Measurements from ENCODE around the gene GPSM3. TPM values are rescaled to one million over a fixed set of nuclear protein-coding genes. Genes with fewer than 3 reads are reported as not detected.
"Not testable (repeated sequence)": the region's sequence is repeated elsewhere in the genome, so short reads cannot be mapped to it uniquely, and the experiment has no call there.

The GPSM3 gene
- total RNA-seq, 1 donor: 131 TPM

DNA sequence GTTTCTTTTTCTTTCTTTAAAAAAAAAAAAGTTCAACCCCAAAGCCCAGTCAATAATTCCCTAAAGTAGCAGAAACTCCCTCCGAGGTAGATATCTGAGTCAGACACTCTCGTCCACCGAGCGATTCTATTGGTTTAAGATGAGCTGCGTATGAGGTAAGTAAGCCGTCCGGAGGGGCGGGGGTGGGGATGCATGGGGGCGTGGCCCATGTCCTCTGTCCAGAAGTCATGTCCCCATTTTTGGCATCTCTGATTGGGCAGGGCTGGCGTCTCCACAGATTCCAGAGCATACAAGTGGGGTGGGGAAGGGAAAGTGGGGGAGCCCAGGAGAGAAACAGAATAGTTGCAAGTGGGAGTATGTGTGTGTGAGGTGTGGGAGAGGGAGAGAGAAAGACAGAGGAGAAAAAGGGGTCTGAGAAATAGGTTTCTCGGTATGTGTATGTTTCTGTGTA lies 6.7 kb downstream of the GPSM3 start:
- H3K4me3 ChIP-seq (ENCODE audit: low read length); H3K9me3 ChIP-seq (ENCODE audit: low read depth, low read length): not testable (repeated sequence)
- H3K4me1 ChIP-seq (ENCODE audit: insufficient read depth, low read length): peaks cover 49% of the 10 kb centered on the region

DNA sequence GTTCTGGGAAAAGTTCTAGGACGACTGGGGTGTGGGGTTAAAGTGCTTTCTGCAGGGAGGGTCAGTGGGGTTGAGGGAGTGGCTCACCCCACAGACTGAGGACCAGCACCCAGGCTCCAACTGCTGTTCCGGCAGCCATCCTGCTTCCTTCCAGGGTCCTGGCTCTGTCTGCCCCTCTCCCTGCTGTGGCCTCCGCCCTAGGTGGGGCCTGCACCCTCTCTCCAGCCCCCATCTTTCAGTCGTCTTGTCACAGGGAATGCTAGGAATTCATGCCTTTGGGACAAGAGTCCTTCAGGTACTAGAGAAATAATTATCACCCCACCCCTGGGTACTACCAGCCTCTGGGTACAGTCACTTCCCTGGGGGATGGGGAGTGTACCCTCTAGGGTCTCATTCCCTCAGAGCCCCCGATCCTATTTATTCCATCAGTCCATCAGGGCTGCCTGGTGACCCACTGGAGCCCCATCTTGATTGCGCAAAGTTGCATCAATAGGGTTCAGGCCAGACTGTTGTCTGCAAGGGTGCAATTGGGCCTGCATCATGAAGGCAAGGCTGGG lies 8.3 kb downstream of the GPSM3 start, which contains the start of gene AGER:
TSS of gene AGER (minus strand) at position 170 of the 557 bp plus-strand sequence. CDS start at position 139, 31 bp downstream.
- H3K4me3 ChIP-seq (ENCODE audit: low read length): no peak within 1 kb of the TSS
- no peaks in the 10 kb centered on the region for H3K9me3 ChIP-seq (ENCODE audit: low read depth, low read length)
- H3K27me3 ChIP-seq (ENCODE audit: insufficient read depth, low read length): no peaks in the 10 kb centered on the region
- peaks cover 54% of the 10 kb centered on the region for H3K4me1 ChIP-seq (ENCODE audit: insufficient read depth, low read length)

More for the DNA sequence above, 6.7 kb downstream of the GPSM3 start:
- not testable (repeated sequence) for H3K27me3 ChIP-seq (ENCODE audit: insufficient read depth, low read length)

DNA sequence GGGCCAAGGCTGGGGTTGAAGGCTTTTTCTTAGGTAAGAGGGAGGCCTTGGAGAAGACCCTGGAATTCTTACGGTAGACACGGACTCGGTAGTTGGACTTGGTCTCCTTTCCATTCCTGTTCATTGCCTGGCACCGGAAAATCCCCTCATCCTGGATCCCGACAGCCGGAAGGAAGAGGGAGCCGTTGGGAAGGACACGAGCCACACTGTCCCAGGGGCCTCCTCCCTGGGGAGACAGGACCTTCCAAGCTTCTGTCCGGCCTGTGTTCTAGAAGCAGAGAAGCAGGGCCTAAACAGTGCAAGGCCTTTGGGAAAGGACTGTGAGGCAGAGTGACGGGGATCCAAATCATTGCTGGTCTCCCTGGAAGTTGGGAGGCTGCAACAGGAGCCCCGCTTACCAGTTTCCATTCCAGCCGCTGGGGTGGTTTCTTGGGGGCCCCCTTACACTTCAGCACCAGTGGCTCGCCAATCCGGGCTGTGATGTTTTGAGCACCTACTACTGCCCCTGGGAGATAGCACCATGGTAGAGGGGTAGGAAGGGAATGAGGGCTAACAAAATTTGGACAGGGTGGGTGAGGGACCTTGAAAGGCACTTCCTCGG lies 8.9 kb downstream of the GPSM3 start:
- no peaks in the 10 kb centered on the region for H3K27me3 ChIP-seq (ENCODE audit: insufficient read depth, low read length)
- no peak overlapping the region for H3K4me3 ChIP-seq (ENCODE audit: low read length)
- peaks cover 54% of the 10 kb centered on the region for H3K4me1 ChIP-seq (ENCODE audit: insufficient read depth, low read length)
- H3K9me3 ChIP-seq (ENCODE audit: low read depth, low read length): no peaks in the 10 kb centered on the region

DNA sequence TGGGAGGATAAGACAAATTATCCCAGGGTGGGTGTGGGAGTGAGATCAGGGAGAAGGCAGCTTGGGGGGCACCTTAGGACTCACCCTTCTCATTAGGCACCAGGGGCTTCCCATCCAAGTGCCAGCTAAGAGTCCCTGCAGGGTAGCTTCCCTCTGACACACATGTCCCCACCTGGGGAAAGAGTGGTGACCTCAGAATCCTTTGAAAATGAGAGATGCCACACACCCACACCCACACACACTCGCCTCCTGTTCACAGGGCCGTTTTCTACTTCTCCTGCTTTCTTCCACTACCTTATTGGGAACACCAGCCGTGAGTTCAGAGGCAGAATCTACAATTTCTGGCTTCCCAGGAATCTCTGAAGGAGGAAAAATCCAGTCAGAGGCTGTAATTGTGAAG lies 9.4 kb downstream of the GPSM3 start:
- H3K9me3 ChIP-seq (ENCODE audit: low read depth, low read length): no peaks in the 10 kb centered on the region
- no peak overlapping the region for H3K4me3 ChIP-seq (ENCODE audit: low read length)
- peaks cover 50% of the 10 kb centered on the region for H3K4me1 ChIP-seq (ENCODE audit: insufficient read depth, low read length)
- H3K27me3 ChIP-seq (ENCODE audit: insufficient read depth, low read length): no peaks in the 10 kb centered on the region

DNA sequence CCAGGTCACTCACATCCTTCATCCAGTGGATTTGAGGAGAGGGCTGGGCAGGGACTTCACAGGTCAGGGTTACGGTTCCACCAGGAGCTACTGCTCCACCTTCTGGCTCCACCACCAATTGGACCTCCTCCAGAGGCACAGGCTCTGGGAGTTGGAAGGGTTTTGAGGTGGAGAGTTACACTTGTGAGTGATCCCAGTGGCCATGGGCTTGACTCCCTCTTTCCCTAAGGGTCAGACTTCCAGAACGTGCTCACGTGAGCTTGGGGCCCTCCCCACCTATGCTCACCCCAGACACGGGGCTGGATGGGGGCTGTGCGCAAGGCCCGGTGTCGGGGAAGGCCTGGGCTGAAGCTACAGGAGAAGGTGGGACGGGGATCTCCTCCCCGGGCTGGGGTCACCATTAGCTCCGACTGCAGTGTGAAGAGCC lies 9.9 kb downstream of the GPSM3 start:
- Histone ChIP-seq H3K4me1 (ENCODE audit: insufficient read depth, low read length) (peaks cover 47% of the 10 kb centered on the region), H3K27me3 (ENCODE audit: insufficient read depth, low read length) (no peaks in the 10 kb centered on the region), H3K4me3 (ENCODE audit: low read length) (no peak overlapping the region), H3K9me3 (ENCODE audit: low read depth, low read length) (no peaks in the 10 kb centered on the region)

DNA sequence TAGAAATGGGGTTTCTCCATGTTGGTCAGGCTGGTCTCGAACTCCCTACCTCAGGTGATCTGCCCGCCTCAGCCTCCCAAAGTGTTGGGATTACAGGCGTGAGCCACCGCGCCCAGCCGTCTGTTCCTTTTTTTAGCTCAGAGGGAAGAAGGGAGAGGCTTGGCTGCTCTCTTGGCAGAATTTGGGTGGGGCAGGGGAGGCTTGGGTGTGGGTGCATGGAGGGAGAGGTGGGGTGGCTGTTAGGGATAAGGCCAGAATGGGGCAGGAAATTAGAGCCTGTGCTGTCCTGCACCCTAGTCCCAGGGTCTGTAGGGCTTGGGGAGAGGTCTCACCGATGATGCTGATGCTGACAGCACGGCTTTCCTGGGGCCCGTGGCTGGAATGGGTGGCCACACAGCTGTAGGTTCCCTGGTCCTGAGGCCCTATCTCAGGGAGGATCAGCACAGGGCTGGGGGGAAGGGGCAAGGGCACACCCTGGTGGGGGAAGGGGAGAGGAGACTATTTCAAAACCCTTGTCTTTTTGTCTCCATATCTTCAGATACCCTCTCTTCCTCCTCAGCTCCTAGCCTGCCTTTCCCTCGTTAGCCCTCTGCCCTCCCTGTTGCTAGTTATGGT lies 10.4 kb downstream of the GPSM3 start:
- Histone ChIP-seq H3K4me1 (ENCODE audit: insufficient read depth, low read length) (peaks cover 47% of the 10 kb centered on the region), H3K4me3 (ENCODE audit: low read length) (no peak overlapping the region), H3K9me3 (ENCODE audit: low read depth, low read length) (no peaks in the 10 kb centered on the region), H3K27me3 (ENCODE audit: insufficient read depth, low read length) (no peaks in the 10 kb centered on the region)

DNA sequence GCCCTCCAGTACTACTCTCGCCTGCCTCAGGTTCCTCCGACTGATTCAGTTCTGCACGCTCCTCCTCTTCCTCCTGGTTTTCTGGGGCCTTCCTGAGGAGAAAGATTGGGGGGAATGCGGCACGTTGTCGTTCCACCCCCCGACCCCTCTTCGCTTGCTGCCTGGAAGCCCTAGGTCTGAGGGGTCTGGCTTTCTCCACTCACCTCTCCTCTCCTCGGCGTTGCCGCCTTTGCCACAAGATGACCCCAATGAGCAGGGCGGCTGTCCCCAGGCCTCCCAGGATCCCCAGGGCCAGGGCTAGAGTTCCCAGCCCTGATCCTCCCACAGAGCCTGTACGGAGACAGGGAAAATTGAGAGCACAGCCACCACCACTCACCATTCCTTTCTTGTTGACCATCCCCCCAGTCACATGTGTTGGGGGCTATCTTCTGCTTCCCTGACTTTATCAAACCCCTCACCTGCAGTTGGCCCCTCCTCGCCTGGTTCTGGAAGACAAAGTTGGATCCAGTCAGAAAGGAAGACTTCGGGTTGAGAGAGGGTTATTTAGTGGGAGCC lies 11.2 kb downstream of the GPSM3 start:
- H3K27me3 ChIP-seq (ENCODE audit: insufficient read depth, low read length): no peaks in the 10 kb centered on the region
- H3K4me1 ChIP-seq (ENCODE audit: insufficient read depth, low read length): peaks cover 47% of the 10 kb centered on the region
- H3K4me3 ChIP-seq (ENCODE audit: low read length): no peak overlapping the region
- H3K9me3 ChIP-seq (ENCODE audit: low read depth, low read length): no peaks in the 10 kb centered on the region

DNA sequence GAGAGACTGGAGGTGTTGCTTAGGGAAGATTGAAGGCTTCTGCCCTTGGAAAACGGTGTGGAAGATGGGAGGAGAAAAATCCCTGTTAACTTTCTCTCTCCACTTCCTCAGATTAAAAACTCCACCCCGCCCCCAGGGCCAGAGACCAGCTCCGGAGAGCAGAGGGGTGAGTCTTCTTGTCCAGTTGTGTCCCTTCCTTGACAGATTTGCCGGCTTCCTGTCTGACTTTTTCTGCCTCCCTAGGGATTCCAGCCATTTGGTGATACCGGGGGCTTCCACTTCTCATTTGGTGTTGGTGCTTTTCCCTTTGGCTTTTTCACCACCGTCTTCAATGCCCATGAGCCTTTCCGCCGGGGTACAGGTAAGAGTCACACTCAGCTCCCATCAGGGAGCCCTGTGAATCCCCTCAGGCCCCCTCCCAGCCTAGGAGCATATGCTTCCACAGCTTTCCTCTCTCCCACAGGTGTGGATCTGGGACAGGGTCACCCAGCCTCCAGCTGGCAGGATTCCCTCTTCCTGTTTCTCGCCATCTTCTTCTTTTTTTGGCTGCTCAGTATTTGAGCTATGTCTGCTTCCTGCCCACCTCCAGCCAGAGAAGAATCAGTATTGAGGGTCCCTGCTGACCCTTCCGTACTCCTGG lies 12.6 kb downstream of the GPSM3 start:
- Histone ChIP-seq H3K27me3 (ENCODE audit: insufficient read depth, low read length) (no peaks in the 10 kb centered on the region), H3K9me3 (ENCODE audit: low read depth, low read length) (no peaks in the 10 kb centered on the region), H3K4me3 (ENCODE audit: low read length) (no peak overlapping the region), H3K4me1 (ENCODE audit: insufficient read depth, low read length) (peaks cover 51% of the 10 kb centered on the region)

DNA sequence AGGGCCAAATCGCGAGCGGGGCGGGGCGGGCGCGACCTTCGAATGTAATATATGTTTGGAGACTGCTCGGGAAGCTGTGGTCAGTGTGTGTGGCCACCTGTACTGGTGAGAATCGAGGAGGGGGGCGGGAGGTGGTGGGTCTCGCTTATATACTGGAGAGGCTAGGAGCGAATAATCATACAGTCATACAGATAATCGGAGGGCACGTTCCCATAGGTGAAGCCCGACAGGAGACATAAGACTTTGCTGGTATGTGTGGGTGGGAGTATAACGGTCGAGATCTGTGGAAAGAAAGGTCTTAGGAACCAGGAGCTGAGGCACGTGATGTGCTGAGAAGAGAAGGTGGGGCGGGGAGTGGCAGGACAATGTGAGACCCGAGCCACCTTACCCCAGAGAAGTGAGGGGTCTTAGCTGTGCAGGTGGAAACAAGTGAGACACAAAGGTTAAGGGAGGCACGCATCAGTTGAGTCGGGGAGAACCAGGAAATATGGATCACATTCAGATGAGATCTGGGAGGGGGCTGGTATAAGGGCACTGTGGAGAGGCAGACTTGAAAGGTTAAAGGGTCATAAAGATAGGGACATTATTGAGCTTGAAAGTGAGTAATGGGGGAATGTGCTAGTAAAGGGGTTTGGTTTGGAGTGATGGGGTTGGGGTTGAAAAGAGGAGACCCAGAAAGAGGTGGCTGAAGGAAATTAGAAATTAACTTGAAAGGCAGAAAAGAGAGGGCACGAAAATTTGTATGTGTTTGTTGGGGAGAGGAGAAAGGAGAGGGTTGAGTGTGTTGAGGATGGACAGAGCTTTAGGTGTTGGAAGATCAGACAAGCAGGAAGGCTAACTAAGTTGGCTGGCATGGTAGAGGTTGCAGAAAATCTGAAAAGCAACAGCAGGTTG lies 13.6 kb downstream of the GPSM3 start:
- Histone ChIP-seq H3K4me1 (ENCODE audit: insufficient read depth, low read length) (peaks cover 61% of the 10 kb centered on the region), H3K9me3 (ENCODE audit: low read depth, low read length) (no peaks in the 10 kb centered on the region), H3K4me3 (ENCODE audit: low read length) (peak overlapping the region; percentile 57), H3K27me3 (ENCODE audit: insufficient read depth, low read length) (no peaks in the 10 kb centered on the region)

DNA sequence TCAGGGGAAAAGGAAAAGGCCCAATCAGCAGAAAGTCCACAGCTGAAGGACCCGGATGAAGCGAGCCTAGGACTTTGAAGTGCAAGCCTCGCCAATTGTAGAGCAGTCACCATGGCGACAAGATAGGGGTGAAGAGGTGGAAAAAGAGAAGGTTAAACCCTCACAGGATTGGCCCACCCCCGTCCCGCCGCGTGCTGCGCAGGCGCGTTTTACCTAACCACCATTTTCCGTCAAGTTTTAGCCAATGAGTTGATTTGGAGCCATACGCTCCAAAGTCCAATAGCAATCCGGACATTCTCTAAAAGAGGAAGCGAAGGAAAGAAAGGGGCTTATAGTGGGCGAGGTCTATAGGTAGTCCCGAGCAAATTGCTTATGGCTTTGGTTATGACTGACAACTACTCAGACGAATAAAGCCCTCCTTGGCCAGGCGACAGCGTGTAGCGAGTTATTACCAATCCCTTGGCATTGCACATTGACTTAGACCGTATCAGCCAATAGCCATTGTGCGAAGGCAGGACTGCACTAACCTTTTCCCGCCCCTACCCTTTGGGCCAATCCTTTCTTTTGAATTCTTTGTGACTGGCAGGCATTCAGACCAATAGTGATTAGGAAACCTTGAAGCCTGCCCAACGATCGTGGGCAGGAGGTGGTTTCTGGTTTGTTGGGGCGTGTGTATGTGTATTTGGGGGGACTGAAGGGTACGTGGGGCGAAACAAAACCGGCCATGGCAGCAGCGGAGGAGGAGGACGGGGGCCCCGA lies 14.5 kb downstream of the GPSM3 start, which contains the start of gene RNF5:
TSS of gene RNF5 (plus strand) at position 618 of the 759 bp plus-strand sequence. CDS start at position 725, 107 bp downstream.
- Histone ChIP-seq H3K4me1 (ENCODE audit: insufficient read depth, low read length) (peaks cover 66% of the 10 kb centered on the region), H3K27me3 (ENCODE audit: insufficient read depth, low read length) (no peaks in the 10 kb centered on the region), H3K9me3 (ENCODE audit: low read depth, low read length) (no peaks in the 10 kb centered on the region), H3K4me3 (ENCODE audit: low read length) (peak within 1 kb of the TSS; percentile 57)

DNA sequence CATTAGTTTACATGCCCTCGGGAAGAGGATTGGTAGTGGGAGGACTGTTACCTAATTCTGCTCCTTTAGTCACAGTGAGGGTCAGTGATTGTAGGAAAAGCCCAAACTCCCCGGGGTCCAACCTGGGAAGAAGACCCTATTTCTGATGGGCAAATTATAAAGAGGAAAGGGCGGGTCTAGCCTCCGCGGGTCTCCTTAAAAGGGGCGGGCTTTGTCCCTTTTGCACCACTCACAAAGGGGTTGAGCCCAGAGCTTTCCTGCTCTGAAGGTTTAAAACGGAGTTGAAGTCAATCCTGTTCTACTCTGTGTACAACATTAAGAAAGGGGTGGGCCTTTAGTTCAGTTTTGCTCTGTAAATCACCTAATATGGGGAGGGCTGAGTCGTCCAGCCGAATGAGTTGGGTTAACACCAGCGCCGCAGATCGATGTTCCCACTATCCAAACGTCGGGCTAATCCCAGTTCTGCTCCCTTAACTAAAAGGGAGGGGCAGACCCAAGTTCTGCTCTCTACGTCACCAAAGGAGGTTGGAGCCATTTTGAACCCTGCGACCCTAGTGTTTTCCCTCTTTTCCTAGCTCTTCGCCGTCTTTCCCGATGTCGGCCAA lies 15.2 kb downstream of the GPSM3 start:
- peak overlapping the region; percentile 57 for H3K4me3 ChIP-seq (ENCODE audit: low read length)
- peaks cover 63% of the 10 kb centered on the region for H3K4me1 ChIP-seq (ENCODE audit: insufficient read depth, low read length)
- H3K27me3 ChIP-seq (ENCODE audit: insufficient read depth, low read length): no peaks in the 10 kb centered on the region
- H3K9me3 ChIP-seq (ENCODE audit: low read depth, low read length): no peaks in the 10 kb centered on the region

DNA sequence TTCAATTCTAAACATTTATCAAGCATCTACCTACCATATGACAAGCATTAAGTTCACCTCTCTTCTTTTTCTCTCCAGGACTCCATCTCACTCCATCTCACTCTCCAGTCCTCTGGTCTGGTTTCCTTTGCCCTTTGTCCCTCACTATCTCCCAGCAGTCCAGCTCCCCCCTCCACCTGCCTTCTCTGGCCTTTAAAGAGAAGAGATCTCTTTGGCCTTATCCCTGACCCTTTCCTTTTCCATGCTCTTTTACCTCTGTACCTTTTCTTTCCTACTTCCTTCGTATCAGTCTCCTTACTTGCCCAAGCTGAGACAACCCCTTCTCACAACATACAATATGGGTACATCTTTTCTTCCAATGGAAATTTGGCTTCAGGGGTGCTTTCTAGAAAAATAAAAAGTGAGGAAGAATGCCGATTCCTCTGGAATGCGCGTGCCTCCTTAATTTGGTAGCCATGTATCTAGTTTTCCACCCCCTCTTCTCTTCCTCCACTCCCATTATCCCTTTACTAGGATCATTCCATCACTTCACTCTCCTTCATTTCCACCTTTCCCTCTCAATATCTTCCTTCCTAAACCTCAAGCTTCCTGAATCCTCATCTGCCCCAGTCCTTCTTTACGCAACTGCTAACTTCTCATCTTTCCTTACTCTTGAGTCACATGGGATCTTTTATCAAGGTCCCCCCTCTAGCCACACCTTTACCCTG lies 15.8 kb downstream of the GPSM3 start:
- Histone ChIP-seq H3K9me3 (ENCODE audit: low read depth, low read length) (no peaks in the 10 kb centered on the region), H3K4me3 (ENCODE audit: low read length) (peak overlapping the region; percentile 76), H3K27me3 (ENCODE audit: insufficient read depth, low read length) (no peaks in the 10 kb centered on the region), H3K4me1 (ENCODE audit: insufficient read depth, low read length) (peaks cover 61% of the 10 kb centered on the region)

All from mononuclear cell (primary cell).